ENCODE results near the gene KCTD3. TPM values are rescaled to one million over a fixed set of nuclear protein-coding genes. Genes with fewer than 3 reads are reported as not detected.

The KCTD3 gene
- total RNA-seq, 1 experiment from 2014 or later = 52.8 TPM

- H3K36me3 ChIP-seq (ENCODE audit: low read depth, low read length) = peaks cover 38% of the 10 kb centered on the region
- no peak overlapping the region for H3K4me3 ChIP-seq (ENCODE audit: low read length)
- H3K9ac ChIP-seq (ENCODE audit: low read length) = no peak overlapping the region
- H3K27ac ChIP-seq (ENCODE audit: low read length) = no peak overlapping the region
- TF ChIP-seq EZH2phosphoT487 (IDR thresholded peaks at IDR 0.05; ENCODE audit: borderline replicate concordance, low read length) = no peak
- no peak for TF ChIP-seq EZH2 (IDR thresholded peaks at IDR 0.05; ENCODE audit: low read length, unreplicated experiment)
- no peak for TF ChIP-seq CTCF (conservative IDR thresholded peaks at IDR 0.05; ENCODE audit: low read depth, low read length)
- no peaks in the 10 kb centered on the region for H3K27me3 ChIP-seq (ENCODE audit: low read length)
- no peaks in the 10 kb centered on the region for H3K4me1 ChIP-seq (ENCODE audit: insufficient read depth, low read length)
- H3F3A ChIP-seq (ENCODE audit: low read length, unreplicated experiment) = no peaks in the 10 kb centered on the region
- intact Hi-C loops (cut with micrococcal nuclease) = no loop called here
- no peak overlapping the region for H3K4me2 ChIP-seq (ENCODE audit: low read length)
- H4K20me1 ChIP-seq (ENCODE audit: low read length) = no peaks in the 10 kb centered on the region
- no peaks in the 10 kb centered on the region for H3K79me2 ChIP-seq (ENCODE audit: low read length)
- DNase-seq = no peak
- H2AFZ ChIP-seq (ENCODE audit: low read length) = no peak overlapping the region
- H3K9me2 ChIP-seq (replicated peaks; ENCODE audit: low read length) = no peaks in the 10 kb centered on the region
- no peak for ATAC-seq
- BruUV-seq (replicated peaks) = no TSS peak
- ChIA-PET POLR2A (ENCODE audit: unreplicated experiment) (no interaction called here), CTCF (no interaction called here)
- H3K9me3 ChIP-seq (ENCODE audit: low read length) = no peaks in the 10 kb centered on the region
Measured at GRCh38 chr1:215623162-215623561, 56.1 kb downstream of the KCTD3 start.

- H3K4me2 ChIP-seq (ENCODE audit: low read length) = no peak overlapping the region
- POLR2A ChIA-PET (ENCODE audit: unreplicated experiment) = no interaction called here
Measured at GRCh38 chr1:215625949-215626348, 58.8 kb downstream of the KCTD3 start.

GRCh38 chr1:215631040-215631439 is 63.9 kb downstream of the KCTD3 start:
- Histone ChIP-seq H3K9ac (ENCODE audit: low read length) (no peak overlapping the region), H3F3A (ENCODE audit: low read length, unreplicated experiment) (no peaks in the 10 kb centered on the region), H3K9me2 (replicated peaks; ENCODE audit: low read length) (no peaks in the 10 kb centered on the region), H3K27ac (ENCODE audit: low read length) (no peak overlapping the region), H3K4me3 (ENCODE audit: low read length) (no peak overlapping the region), H3K4me2 (ENCODE audit: low read length) (no peak overlapping the region), H4K20me1 (ENCODE audit: low read length) (no peaks in the 10 kb centered on the region), H3K9me3 (ENCODE audit: low read length) (no peaks in the 10 kb centered on the region), H2AFZ (ENCODE audit: low read length) (no peak overlapping the region), H3K4me1 (ENCODE audit: insufficient read depth, low read length) (0 out of 2 replicates have a peak, but pooled peaks cover 7% of the 10 kb centered on the region), H3K79me2 (ENCODE audit: low read length) (no peaks in the 10 kb centered on the region), H3K36me3 (ENCODE audit: low read depth, low read length) (no peaks in the 10 kb centered on the region), H3K27me3 (ENCODE audit: low read length) (no peaks in the 10 kb centered on the region)
- ATAC-seq (no peak), DNase-seq (no peak)
- intact Hi-C loops (cut with micrococcal nuclease) = no loop called here
- ChIA-PET POLR2A (ENCODE audit: unreplicated experiment) (no interaction called here), CTCF (no interaction called here)
- no peak for TF ChIP-seq EZH2phosphoT487 (IDR thresholded peaks at IDR 0.05; ENCODE audit: borderline replicate concordance, low read length)
- no peak for TF ChIP-seq CTCF (conservative IDR thresholded peaks at IDR 0.05; ENCODE audit: low read depth, low read length)
- no peak for TF ChIP-seq EZH2 (IDR thresholded peaks at IDR 0.05; ENCODE audit: low read length, unreplicated experiment)
- no TSS peak for BruUV-seq (replicated peaks)

More at GRCh38 chr1:215625949-215626348, 58.8 kb downstream of the KCTD3 start:
- Histone ChIP-seq H3K36me3 (ENCODE audit: low read depth, low read length) (peaks cover 12% of the 10 kb centered on the region), H3K4me3 (ENCODE audit: low read length) (no peak overlapping the region), H4K20me1 (ENCODE audit: low read length) (no peaks in the 10 kb centered on the region), H3K27ac (ENCODE audit: low read length) (no peak overlapping the region), H3K79me2 (ENCODE audit: low read length) (no peaks in the 10 kb centered on the region), H3F3A (ENCODE audit: low read length, unreplicated experiment) (no peaks in the 10 kb centered on the region), H3K9me3 (ENCODE audit: low read length) (no peaks in the 10 kb centered on the region), H2AFZ (ENCODE audit: low read length) (no peak overlapping the region), H3K27me3 (ENCODE audit: low read length) (no peaks in the 10 kb centered on the region), H3K9ac (ENCODE audit: low read length) (no peak overlapping the region), H3K9me2 (replicated peaks; ENCODE audit: low read length) (no peaks in the 10 kb centered on the region), H3K4me1 (ENCODE audit: insufficient read depth, low read length) (no peaks in the 10 kb centered on the region)
- ATAC-seq (no peak), DNase-seq (no peak)
- intact Hi-C loops (cut with micrococcal nuclease) = no loop called here
- TF ChIP-seq CTCF (conservative IDR thresholded peaks at IDR 0.05; ENCODE audit: low read depth, low read length) (no peak), EZH2 (IDR thresholded peaks at IDR 0.05; ENCODE audit: low read length, unreplicated experiment) (no peak), EZH2phosphoT487 (IDR thresholded peaks at IDR 0.05; ENCODE audit: borderline replicate concordance, low read length) (no peak)
- CTCF ChIA-PET = no interaction called here
- no TSS peak for BruUV-seq (replicated peaks)

Measured in PC-3 (cell line).